ENCODE results near the gene OR6C4. TPM values are rescaled to one million over a fixed set of nuclear protein-coding genes. Genes with fewer than 3 reads are reported as not detected.
"Not testable (repeated sequence)": the region's sequence is repeated elsewhere in the genome, so short reads cannot be mapped to it uniquely, and the experiment has no call there.

The OR6C4 gene
- total RNA-seq, 2 experiments from 2014 or later = not detected

DNA sequence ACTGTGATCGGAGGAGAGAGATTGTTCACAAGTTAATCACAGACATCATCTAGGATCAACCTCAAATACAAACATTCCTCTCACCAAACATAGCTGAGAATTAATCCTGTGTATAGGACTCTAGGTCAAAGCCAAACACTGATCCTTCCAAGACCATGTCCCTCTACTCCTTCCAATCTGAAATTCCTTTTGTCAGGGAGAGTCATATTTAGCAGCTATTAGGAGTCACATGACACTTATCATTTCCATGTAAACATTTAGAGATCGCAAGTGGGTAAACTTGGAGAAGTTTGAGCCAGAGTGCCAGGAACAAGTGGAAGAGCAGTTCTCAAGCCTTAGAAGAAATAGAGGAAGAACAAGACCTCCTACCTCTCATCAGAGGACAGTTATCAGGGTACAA is 36.4 kb downstream of the OR6C4 start:
- CTCF ChIA-PET = no interaction called here
- H3K27ac Mint-ChIP-seq = no peak overlapping the region
- peaks cover 2% of the 10 kb centered on the region for H3K9me3 Mint-ChIP-seq (ENCODE audit: low read depth)
- no peaks in the 10 kb centered on the region for H3K4me1 Mint-ChIP-seq
- intact Hi-C loops (cut with DNase I, micrococcal nuclease) = no loop called here
- ATAC-seq (no peak), DNase-seq (no peak)
- H3K27me3 Mint-ChIP-seq = peaks cover 33% of the 10 kb centered on the region
- POLR2A ChIA-PET = no interaction called here
- no peaks in the 10 kb centered on the region for H3K36me3 Mint-ChIP-seq (ENCODE audit: low read depth)
- H3K4me3 Mint-ChIP-seq = no peak overlapping the region

GRCh38 chr12:55590152-55590551 is 40.8 kb downstream of the OR6C4 start:
- H3K27ac Mint-ChIP-seq; CTCF ChIA-PET; POLR2A ChIA-PET; intact Hi-C loops (cut with DNase I, micrococcal nuclease); H3K36me3 Mint-ChIP-seq (ENCODE audit: low read depth); ATAC-seq; H3K4me3 Mint-ChIP-seq; H3K4me1 Mint-ChIP-seq; DNase-seq: not testable (repeated sequence)
- peaks cover 37% of the 10 kb centered on the region for H3K27me3 Mint-ChIP-seq
- peaks cover 10% of the 10 kb centered on the region for H3K9me3 Mint-ChIP-seq (ENCODE audit: low read depth)

Other genes starting within 250 kb of the OR6C4 start
- gene OR6C1, start 235.3 kb upstream of the OR6C4 start, total RNA-seq = not detected
- gene OR6C3, start 218.9 kb upstream of the OR6C4 start, total RNA-seq = not detected
- not detected for gene OR6C75, start 186.6 kb upstream of the OR6C4 start, total RNA-seq
- not detected for gene OR6C65, start 149.1 kb upstream of the OR6C4 start, total RNA-seq
- gene OR6C76, start 123.3 kb upstream of the OR6C4 start, total RNA-seq = not detected
- gene OR6C2, start 105.5 kb upstream of the OR6C4 start, total RNA-seq = not detected
- not detected for gene OR6C70, start 79.5 kb upstream of the OR6C4 start, total RNA-seq
- gene OR6C68, start 57.2 kb upstream of the OR6C4 start, total RNA-seq = not detected
- not detected for gene OR2AP1, start 22.9 kb downstream of the OR6C4 start, total RNA-seq
- not detected for gene OR10P1, start 87.3 kb downstream of the OR6C4 start, total RNA-seq
- 1 to 10 TPM; 5.5 to 5.6 TPM for gene ITGA7, start 158.3 kb downstream of the OR6C4 start, total RNA-seq
- 100 to 1,000 TPM; 107 to 115 TPM for gene BLOC1S1, start 166.4 kb downstream of the OR6C4 start, total RNA-seq
- 10 to 100 TPM in 1 of 2 experiments, 1 to 10 TPM in 1; 9.6 to 12.2 TPM for gene RDH5, start 170.8 kb downstream of the OR6C4 start, total RNA-seq
- gene CD63, start 179.4 kb downstream of the OR6C4 start, total RNA-seq = 100 to 1,000 TPM; 113 to 122 TPM
- 1 to 10 TPM; 7.5 to 9.5 TPM for gene GDF11, start 193.5 kb downstream of the OR6C4 start, total RNA-seq